Measurements from ENCODE around the gene MYO5B.

The MYO5B gene

GRCh38 chr18:50159654-50160046, 35.3 kb downstream of the MYO5B start:
- TF ChIP-seq ZFX (IDR thresholded peaks at IDR 0.05) (no peak), CTCF (conservative IDR thresholded peaks at IDR 0.05) (no peak)
- H3K27ac ChIP-seq, result peak overlapping the region; percentile 54

GRCh38 chr18:50158866-50159653, 35.9 kb downstream of the MYO5B start:
- no peak for TF ChIP-seq ZFX (IDR thresholded peaks at IDR 0.05)
- TF ChIP-seq CTCF (conservative IDR thresholded peaks at IDR 0.05), result no peak
- peak overlapping the region; percentile 54 for H3K27ac ChIP-seq

- H3K27ac ChIP-seq, result no peak overlapping the region
- TF ChIP-seq ZFX (IDR thresholded peaks at IDR 0.05) (no peak), CTCF (conservative IDR thresholded peaks at IDR 0.05) (no peak)
Measured at GRCh38 chr18:50155406-50155805, 39.5 kb downstream of the MYO5B start.

- TF ChIP-seq ZFX (IDR thresholded peaks at IDR 0.05), result no peak
- no peak overlapping the region for H3K27ac ChIP-seq
Measured at GRCh38 chr18:50154420-50154819, 40.5 kb downstream of the MYO5B start.

GRCh38 chr18:50152900-50153299, 42.0 kb downstream of the MYO5B start:
- no peak for TF ChIP-seq ZFX (IDR thresholded peaks at IDR 0.05)
- H3K27ac ChIP-seq, result no peak overlapping the region

GRCh38 chr18:50151926-50152325, 43.0 kb downstream of the MYO5B start:
- no peak overlapping the region for H3K27ac ChIP-seq
- TF ChIP-seq ZFX (IDR thresholded peaks at IDR 0.05) (no peak), CTCF (conservative IDR thresholded peaks at IDR 0.05) (no peak)

GRCh38 chr18:50144540-50144939, 50.4 kb downstream of the MYO5B start:
- TF ChIP-seq CTCF (conservative IDR thresholded peaks at IDR 0.05) (no peak), ZFX (IDR thresholded peaks at IDR 0.05) (no peak)
- no peak overlapping the region for H3K27ac ChIP-seq

GRCh38 chr18:50143886-50144285, 51.1 kb downstream of the MYO5B start:
- TF ChIP-seq ZFX (IDR thresholded peaks at IDR 0.05), result no peak
- no peak for TF ChIP-seq CTCF (conservative IDR thresholded peaks at IDR 0.05)
- no peak overlapping the region for H3K27ac ChIP-seq
